Neuronal stem cell (in vitro differentiated cells): ENCODE measurements around the gene SRC.

Experiments
- DNase-seq: peaks from one replicate; pipeline ENCODE4 v3.0.0-alpha.2; 2013; ENCODE audit warnings: low spot score
- H2AFZ ChIP-seq: one replicate; pipeline ENCODE4 v1.6.1; 2013; ENCODE audit warnings: mild to moderate bottlenecking, low read length, inconsistent platforms
- H2AK5ac ChIP-seq: 2 replicates; pipeline ENCODE4 v1.6.1; 2013; ENCODE audit warnings: low read depth, mild to moderate bottlenecking, inconsistent platforms, low read length, moderate library complexity, mixed read lengths
- H2BK120ac ChIP-seq: 2 replicates; pipeline ENCODE4 v1.6.1; 2013; ENCODE audit warnings: low read depth, mild to moderate bottlenecking, inconsistent platforms, low read length, moderate library complexity, mixed read lengths
- H2BK12ac ChIP-seq: one replicate; pipeline ENCODE4 v1.6.1; 2013; ENCODE audit warnings: low read length, inconsistent platforms
- H2BK15ac ChIP-seq: 2 replicates; pipeline ENCODE4 v1.6.1; 2013; ENCODE audit warnings: mild to moderate bottlenecking, low read length, inconsistent platforms, mixed read lengths
- H2BK5ac ChIP-seq: one replicate; pipeline ENCODE4 v1.6.1; 2013; ENCODE audit warnings: inconsistent platforms, mild to moderate bottlenecking, low read length, moderate library complexity
- H3K14ac ChIP-seq: one replicate; pipeline ENCODE4 v1.6.1; 2013; ENCODE audit warnings: low read length, inconsistent platforms
- H3K18ac ChIP-seq: 2 replicates; pipeline ENCODE4 v1.6.1; 2013; ENCODE audit warnings: low read length, inconsistent platforms
- H3K23ac ChIP-seq: 2 replicates; pipeline ENCODE4 v1.6.1; 2013; ENCODE audit warnings: low read depth, mild to moderate bottlenecking, mixed read lengths, low read length, inconsistent platforms; ENCODE audit not compliant: poor library complexity
- H3K27ac ChIP-seq: replicated peaks from 3 replicates; pipeline ENCODE4 v1.5.1; 2013; ENCODE audit warnings: low read length, inconsistent platforms
- H3K27me3 ChIP-seq, 3 experiments: 2 replicates each; pipeline ENCODE4 v1.6.1; 2013; ENCODE audit warnings: low read length in 3 of 3, mild to moderate bottlenecking in 2 of 3, inconsistent platforms in 1 of 3, low read depth in 1 of 3, mixed read lengths in 1 of 3, moderate library complexity in 1 of 3; ENCODE audit not compliant: control insufficient read depth in 3 of 3, insufficient read depth in 3 of 3
- H3K36me3 ChIP-seq, 2 donors: replicated peaks in 1 of 2; 2 replicates each; pipeline ENCODE4 v1.6.1; 2013; ENCODE audit warnings: low read length in 2 of 2; ENCODE audit not compliant: control insufficient read depth in 2 of 2, insufficient read depth in 2 of 2
- H3K4ac ChIP-seq: 2 replicates; pipeline ENCODE4 v1.6.1; 2013; ENCODE audit warnings: inconsistent platforms, mild to moderate bottlenecking, low read length, moderate library complexity
- H3K4me1 ChIP-seq, 2 donors: 1 replicate in 1 of 2; 2 replicates in 1 of 2; pipeline ENCODE4 v1.6.1; 2013; ENCODE audit warnings: low read length in 2 of 2, low read depth in 1 of 2; ENCODE audit not compliant: control insufficient read depth in 2 of 2, insufficient read depth in 1 of 2
- H3K4me2 ChIP-seq: one replicate; pipeline ENCODE4 v1.6.1; 2013; ENCODE audit warnings: mild to moderate bottlenecking, low read length, inconsistent platforms; ENCODE audit not compliant: insufficient read depth, poor library complexity, severe bottlenecking
- H3K4me3 ChIP-seq, 2 donors: 2 replicates each; pipeline ENCODE4 v1.5.1; 2013; ENCODE audit warnings: low read length in 2 of 2, mild to moderate bottlenecking in 2 of 2, inconsistent platforms in 1 of 2, moderate library complexity in 1 of 2
- H3K79me1 ChIP-seq: one replicate; pipeline ENCODE4 v1.6.1; 2013; ENCODE audit warnings: low read depth, mild to moderate bottlenecking, inconsistent platforms, low read length, moderate library complexity
- H3K9ac ChIP-seq: one replicate; pipeline ENCODE4 v1.6.1; 2013; ENCODE audit warnings: mild to moderate bottlenecking, low read depth, low read length, inconsistent platforms; ENCODE audit not compliant: poor library complexity
- H3K9me3 ChIP-seq, 2 donors: replicated peaks in 1 of 2; 2 replicates each; pipeline versions ENCODE3 to v1.6.1; 2013; ENCODE audit warnings: low read length in 2 of 2, mild to moderate bottlenecking in 2 of 2, inconsistent platforms in 1 of 2, low read depth in 1 of 2, mixed read lengths in 1 of 2, moderate library complexity in 1 of 2; ENCODE audit not compliant: control insufficient read depth in 2 of 2, insufficient read depth in 1 of 2
- H4K8ac ChIP-seq: one replicate; pipeline ENCODE4 v1.6.1; 2013; ENCODE audit warnings: low read depth, mild to moderate bottlenecking, inconsistent platforms, low read length, moderate library complexity
- H4K91ac ChIP-seq: one replicate; pipeline ENCODE4 v1.6.1; 2013; ENCODE audit warnings: low read length, low read depth, mild to moderate bottlenecking, inconsistent platforms; ENCODE audit not compliant: poor library complexity
- WGBS, 2 donors: extraction: QIAGEN DNeasy Blood & Tissue Kit; methylation state at CpG; one replicate each; pipeline ENCODE4 v1.1.7; 2013; ENCODE audit warnings: missing lambda C conversion rate in 2 of 2, mixed read lengths in 1 of 2; ENCODE audit not compliant: insufficient read length in 2 of 2, insufficient replicate concordance in 1 of 2; ENCODE audit errors: extremely low coverage in 2 of 2; 5-methylcytosine and 5-hydroxymethylcytosine counted together

Gene SRC

DNA sequence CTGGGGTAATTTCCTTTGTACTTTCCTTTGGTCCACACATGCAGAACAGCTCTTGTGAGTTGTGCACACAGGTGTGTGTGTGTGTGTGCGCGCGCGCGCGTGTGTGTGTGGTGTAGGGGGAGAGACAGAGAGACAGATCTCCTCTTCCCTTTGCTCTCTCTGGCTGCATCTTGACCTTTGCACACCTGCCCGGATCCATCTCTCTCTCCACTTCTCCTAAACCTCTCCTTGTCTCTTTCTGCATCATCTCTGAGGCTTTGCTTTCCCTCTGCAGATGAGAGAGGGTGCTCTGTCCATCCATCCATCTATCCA lies 67.0 kb downstream of the SRC start:
- Histone ChIP-seq H3K9me3 (no peaks in the 10 kb centered on the region), H2AK5ac (peak overlapping the region; percentile 81), H3K18ac (peak overlapping the region; percentile 49), H3K36me3 (no peaks in the 10 kb centered on the region), H3K9ac (no peak overlapping the region), H4K91ac (peak overlapping the region; percentile 81), H4K8ac (no peak overlapping the region), H2BK5ac (no peak overlapping the region), H2AFZ (no peak overlapping the region), H3K23ac (no peak overlapping the region), H3K27me3 (peaks cover 0 to 4% (median 0%) of the 10 kb centered on the region in 3 experiments), H2BK12ac (peak overlapping the region; percentile 75), H3K4ac (no peak overlapping the region), H3K4me1 (peaks cover 51 to 81% of the 10 kb centered on the region in 2 donors), H3K4me2 (no peak overlapping the region), H2BK15ac (peak overlapping the region; percentile 8), H3K4me3 (no peak overlapping the region), H3K79me1 (no peaks in the 10 kb centered on the region), H2BK120ac (peak overlapping the region; percentile 63), H3K27ac (peak overlapping the region; percentile 7), H3K14ac (peak overlapping the region; percentile 12)
- DNase-seq: no peak
- WGBS, 2 donors: no CpG with 5 or more reads among the region's 7 CpGs

- no peak overlapping the region for H3K4me3 ChIP-seq
- no peak overlapping the region for H3K27ac ChIP-seq
- H2AK5ac ChIP-seq: peak overlapping the region; percentile 68
- peak overlapping the region; percentile 10 for H4K91ac ChIP-seq
- H2BK5ac ChIP-seq: no peak overlapping the region
- H3K4me2 ChIP-seq: no peak overlapping the region
- no CpG with 5 or more reads among the region's 9 CpGs for WGBS, 2 donors
- H2BK120ac ChIP-seq: peak overlapping the region; percentile 63
- no peaks in the 10 kb centered on the region for H3K36me3 ChIP-seq
- H3K4me1 ChIP-seq: peaks cover 52 to 81% of the 10 kb centered on the region in 2 donors
- H2BK15ac ChIP-seq: peak overlapping the region; percentile 8
- H3K23ac ChIP-seq: no peak overlapping the region
- peak overlapping the region; percentile 9 for H3K9ac ChIP-seq
- H3K14ac ChIP-seq: no peak overlapping the region
- H2AFZ ChIP-seq: no peak overlapping the region
- H3K27me3 ChIP-seq: peaks cover 0 to 4% (median 0%) of the 10 kb centered on the region in 3 experiments
- no peaks in the 10 kb centered on the region for H3K79me1 ChIP-seq
- H3K9me3 ChIP-seq: no peaks in the 10 kb centered on the region
- H4K8ac ChIP-seq: no peak overlapping the region
- no peak for DNase-seq
- H2BK12ac ChIP-seq: no peak overlapping the region
- no peak overlapping the region for H3K4ac ChIP-seq
- peak overlapping the region; percentile 88 for H3K18ac ChIP-seq
Measured at GRCh38 chr20:37413379-37413778, 67.4 kb downstream of the SRC start.

- no peak overlapping the region for H3K27ac ChIP-seq
- peak overlapping the region; percentile 25 for H2BK120ac ChIP-seq
- H3K9ac ChIP-seq: peak overlapping the region; percentile 70
- H3K9me3 ChIP-seq: peaks cover 0 to 3% of the 10 kb centered on the region in 2 donors
- no peaks in the 10 kb centered on the region for H3K36me3 ChIP-seq
- no peak overlapping the region for H4K8ac ChIP-seq
- H3K23ac ChIP-seq: peak overlapping the region; percentile 56
- H3K27me3 ChIP-seq: peaks cover 0 to 4% (median 0%) of the 10 kb centered on the region in 3 experiments
- H3K14ac ChIP-seq: no peak overlapping the region
- DNase-seq: no peak
- H2BK5ac ChIP-seq: peak overlapping the region; percentile 4
- peak overlapping the region; percentile 92 for H3K18ac ChIP-seq
- no peak overlapping the region for H3K4me3 ChIP-seq
- H2BK15ac ChIP-seq: peak overlapping the region; percentile 88
- H2AFZ ChIP-seq: peak overlapping the region; percentile 70
- H3K4me2 ChIP-seq: no peak overlapping the region
- no CpG with 5 or more reads among the region's 29 CpGs for WGBS, 2 donors
- H2AK5ac ChIP-seq: peak overlapping the region; percentile 96
- H3K4me1 ChIP-seq: peaks cover 50 to 73% of the 10 kb centered on the region in 2 donors
- no peaks in the 10 kb centered on the region for H3K79me1 ChIP-seq
- H4K91ac ChIP-seq: no peak overlapping the region
- H2BK12ac ChIP-seq: peak overlapping the region; percentile 98
- H3K4ac ChIP-seq: no peak overlapping the region
Measured at GRCh38 chr20:37414224-37415035, 68.5 kb downstream of the SRC start.
